HG02763 (cell line): ENCODE results near the gene ETS1.

Experiments
- ATAC-seq: cut with Tn5 transposase; IDR thresholded peaks from one replicate; pipeline ENCODE4 v1.9.1; 2021; ENCODE audit warnings: mild to moderate bottlenecking, moderate library complexity; ENCODE audit not compliant: unreplicated experiment

ETS1 gene

DNA sequence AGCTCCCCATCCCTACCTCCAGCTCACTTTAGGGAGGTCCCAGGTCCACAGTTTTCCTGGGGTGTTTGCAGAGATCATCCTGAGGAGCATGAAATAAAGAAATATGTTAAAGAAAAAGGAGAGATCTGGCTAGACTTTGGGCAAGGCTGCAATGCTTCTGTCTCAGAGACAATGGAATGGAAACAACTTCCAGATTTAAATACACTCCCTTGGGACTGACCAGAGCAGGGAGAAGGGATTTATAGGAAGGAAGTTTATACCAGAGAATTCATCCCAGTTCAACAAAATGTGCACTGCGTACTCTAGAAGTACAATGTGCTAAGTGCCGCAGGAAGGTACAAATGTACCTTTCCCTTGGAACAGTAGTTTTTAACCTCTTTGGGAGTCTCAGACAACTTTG lies 40.4 kb downstream of the ETS1 start:
- ATAC-seq: no peak

DNA sequence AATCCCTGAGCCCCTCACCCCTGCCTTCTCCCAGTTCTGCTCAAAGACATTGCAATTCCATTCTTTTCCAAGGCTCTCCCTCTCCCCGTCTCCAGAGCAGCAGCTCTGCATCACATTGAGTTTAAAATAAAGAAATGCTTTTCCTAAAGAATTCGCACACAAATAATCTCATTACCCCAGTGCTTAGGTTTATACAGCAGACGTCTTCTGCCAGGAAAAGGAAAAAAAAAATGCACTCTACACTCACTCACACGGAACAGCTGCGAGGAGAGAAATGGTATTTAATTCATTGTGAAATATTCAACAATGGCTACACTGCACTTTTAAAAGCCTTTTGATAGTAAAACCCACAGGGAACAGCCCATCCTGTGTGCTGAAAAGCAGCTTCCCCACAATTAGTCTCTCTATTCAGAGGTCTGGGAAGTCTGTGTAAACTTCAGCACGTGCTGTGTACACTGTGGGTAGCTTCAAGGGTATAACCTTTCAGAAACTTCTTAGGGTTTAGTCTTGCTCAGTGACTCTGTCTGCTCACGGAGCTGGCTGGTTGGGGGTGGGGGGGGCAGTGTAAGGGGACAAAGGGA lies 42.8 kb downstream of the ETS1 start:
- no peak for ATAC-seq

DNA sequence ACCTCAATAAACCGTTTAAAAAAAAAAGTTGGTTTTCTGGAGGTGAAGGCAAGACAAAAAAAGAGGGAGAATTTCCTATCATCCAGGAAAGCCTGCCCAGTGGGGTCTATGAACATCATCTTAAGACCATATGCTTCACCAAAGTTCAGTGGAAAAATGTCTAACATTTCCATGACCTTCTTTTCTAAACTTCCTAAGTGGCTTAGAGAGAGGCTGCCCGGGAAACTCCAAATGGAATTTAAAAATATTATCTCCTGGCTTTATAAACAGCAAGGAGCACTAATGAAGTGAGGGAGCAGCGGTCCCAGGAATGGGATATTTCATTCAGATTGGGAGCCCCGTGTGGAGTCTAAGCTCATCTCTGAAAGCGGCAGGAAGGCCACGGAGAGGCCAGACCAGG lies 46.9 kb downstream of the ETS1 start:
- no peak for ATAC-seq

DNA sequence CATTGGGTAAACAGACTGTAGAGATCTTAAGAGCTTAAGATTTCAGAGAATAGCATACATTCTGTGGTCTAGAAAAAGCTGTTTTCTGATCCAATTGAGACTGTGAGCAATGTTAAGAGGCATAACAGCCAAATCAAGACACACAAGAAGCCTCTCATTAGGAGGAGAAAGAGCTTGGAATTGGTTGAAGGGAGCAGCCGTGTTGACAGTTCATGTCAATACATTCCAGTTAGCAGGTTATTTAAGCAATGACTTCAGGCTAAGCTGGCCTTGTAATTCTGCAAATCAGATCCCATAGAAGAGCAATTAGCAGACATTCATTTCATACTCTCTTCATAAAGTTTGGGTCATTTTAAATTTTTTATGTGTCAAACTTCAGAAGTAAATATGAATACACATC lies 50.9 kb downstream of the ETS1 start:
- ATAC-seq: no peak

DNA sequence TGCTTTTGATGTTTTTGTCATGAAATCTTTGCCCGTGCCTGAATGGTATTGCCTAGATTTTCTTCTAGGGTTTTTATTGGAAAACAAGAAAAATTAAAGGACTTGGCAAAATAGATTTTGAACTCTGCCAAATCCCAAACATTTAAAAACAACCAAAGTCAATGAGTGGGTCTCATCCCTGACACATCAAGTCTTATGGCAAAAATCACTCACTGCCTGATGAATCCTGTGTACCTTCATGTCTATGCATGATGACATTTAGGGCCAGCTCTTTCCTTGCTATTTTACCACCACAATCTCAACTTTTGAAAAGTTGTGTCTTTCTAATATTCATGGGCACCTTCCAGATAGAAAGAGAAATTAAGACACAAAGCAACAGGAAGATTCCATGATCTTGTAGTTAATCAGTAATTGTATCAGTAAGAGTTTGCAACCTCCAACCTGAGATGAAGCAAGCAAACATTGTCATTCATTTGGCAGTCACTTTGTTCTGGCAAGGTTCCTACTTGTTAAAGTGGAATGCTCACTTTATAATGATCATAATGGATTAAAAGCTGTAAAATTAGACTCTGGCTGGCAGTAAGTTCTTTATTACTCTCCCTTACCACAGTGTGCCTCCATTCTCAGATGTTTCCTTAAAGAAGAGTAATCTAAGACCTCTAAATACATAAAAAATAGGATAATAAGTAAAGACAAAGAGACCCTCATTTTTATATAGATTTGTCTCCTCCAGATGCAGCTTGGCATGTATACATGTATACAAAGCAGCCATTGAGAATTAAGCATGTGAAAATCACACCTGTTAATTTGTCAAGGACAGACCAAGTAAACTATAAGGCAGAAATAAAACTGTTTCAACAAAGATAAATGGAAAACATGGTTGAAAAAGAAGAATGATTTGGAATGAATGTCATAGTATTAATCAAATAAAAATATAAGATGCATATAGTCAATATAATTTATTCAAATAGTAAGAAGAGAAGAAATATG lies 51.6 kb downstream of the ETS1 start:
- ATAC-seq: no peak

DNA sequence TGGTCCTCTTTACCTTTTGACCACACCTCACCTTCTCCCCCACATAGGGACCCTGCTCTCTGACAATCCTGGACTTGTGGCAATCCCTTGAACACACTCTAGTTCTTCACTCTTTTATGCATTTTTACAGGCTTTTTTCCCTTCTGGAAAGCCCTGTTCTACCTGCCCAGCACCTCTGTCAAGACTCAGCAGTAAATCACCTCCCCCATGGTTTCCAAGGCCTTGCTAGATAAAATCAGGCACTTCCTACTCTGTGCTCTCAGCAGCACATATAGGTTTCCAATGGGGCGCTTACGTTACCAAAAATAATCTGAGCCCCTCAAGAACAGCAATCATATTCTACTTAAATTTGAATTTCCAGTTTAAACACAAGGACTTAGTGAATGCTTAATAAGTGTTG lies 53.9 kb downstream of the ETS1 start:
- ATAC-seq: no peak

DNA sequence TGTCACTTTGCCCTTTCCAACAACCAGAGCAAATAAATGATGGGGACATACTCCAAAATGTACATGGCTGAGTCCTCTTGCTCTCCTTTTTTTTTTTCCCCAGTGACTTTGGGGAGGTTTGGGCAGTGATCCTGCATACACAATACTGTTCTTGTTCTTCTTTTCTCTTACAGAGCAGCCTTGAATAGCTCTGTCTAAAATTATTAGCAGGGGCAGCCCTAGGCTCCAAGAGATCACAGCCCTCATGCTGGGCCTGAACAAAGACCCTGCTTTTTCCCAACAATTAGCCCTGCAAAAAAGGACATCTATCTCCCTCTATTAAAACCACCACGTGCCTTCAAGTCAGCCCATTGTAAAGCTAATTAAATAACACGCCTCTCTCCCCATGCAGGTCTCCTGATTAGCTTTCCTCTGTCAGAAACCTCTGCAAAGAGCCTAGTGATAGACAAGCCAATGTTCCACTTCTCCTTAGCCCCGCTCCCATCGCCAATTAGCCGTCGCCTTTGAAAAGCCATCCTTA lies 54.7 kb downstream of the ETS1 start:
- no peak for ATAC-seq

DNA sequence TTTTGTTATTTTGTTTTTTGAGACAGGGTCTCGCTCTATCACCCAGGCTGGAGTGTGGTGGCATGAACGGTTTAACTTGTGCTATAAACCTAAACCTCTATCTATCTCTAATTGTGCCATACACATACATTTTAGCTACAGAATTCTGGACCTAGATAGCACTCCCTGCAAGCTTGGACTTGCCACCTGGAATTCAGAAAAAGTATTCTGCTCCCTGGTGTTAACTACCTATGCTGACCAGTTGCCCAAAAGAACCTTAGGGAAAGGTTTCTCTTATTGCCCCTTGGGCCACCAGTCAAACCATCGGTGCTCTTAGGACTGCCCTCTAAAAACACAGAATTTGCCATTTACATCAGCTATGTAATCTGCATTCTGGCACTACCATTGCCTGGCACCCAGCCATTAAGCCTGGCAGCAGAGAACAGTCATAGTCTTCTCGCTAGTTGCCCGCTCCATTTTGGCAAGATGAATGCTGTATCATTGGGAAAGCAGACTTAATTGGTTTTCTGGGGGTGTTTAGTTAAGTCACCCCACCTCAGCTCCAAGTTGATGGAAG lies 55.3 kb downstream of the ETS1 start:
- ATAC-seq: no peak

DNA sequence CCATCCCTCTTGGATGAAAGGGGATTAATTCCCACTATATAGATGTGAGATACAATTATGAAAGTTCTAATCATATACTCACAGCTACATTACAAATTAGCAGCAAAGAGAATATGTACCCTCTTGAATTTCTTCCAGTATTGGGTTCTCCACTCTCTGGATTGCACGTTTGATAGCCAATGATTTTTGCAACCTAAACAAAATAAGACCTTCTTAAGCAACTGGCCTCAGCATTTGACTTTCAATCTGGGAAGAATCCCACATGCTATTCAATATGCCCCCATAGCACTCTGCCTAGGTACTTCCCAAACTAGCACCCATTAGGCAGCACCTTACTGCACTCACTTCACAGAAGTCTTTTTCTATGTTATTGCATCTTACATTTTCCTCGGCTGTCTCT lies 55.8 kb downstream of the ETS1 start:
- ATAC-seq: no peak

DNA sequence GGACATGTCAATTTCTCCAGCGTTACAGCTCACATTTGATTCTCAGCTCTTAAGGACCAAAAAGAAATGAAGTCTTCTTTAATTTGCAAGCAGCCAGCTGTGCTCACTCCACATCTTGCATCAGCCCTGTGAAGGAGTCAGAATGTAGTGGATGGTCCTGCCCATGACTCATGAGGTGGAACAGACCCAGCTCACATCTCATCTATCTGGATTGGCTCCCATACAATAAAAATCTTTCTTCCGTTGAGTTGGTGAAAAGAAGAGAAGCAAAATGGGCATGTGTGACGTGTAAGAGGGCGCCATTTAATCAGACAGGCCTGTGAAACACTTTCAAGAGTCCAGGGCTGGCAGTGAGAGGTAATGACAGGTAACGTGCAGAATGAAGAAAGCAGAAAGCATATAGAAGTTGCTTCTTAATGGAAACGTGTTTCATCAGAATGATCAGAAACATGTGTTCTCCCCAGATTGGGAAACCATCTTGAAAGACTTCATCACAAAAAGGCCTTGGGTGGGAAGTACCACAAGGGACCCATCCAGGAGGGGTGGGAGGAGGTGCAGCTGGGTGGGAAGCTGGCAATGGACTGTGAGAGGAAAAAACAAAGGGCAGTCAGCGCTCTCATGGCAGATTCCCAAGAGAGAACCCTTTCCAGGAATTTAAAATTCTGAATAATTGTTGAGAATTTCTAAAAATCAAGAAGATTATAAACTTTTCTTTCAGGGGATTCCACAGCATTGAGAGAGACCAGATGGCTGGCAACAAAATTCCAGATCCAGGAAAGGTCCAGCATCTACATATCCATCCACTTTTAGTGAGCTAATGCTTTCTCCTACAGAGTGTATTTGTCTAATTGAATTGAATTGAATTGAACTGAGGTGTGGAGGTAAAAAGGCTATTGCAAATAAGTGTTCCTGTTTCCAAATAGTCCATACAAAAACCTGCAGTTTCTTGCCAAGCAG lies 57.0 kb downstream of the ETS1 start:
- no peak for ATAC-seq

DNA sequence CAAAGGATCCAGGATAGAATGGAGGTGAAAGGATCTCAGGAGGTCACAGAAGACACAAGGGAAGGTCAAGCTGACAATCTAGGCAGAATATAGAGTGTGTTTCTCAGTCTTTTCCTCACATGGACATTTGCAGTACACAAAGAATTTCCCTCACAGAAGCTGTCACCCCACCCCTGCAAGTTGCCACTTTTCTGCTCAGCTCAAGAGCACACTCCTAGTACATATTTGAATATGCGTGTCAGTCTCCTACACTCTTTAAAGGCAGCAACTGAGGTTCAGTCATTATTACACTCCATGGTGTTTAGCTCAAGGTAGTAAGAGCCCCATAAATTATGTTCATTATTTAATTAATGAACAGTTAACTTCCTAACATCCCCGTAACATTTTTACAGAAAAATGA lies 59.1 kb downstream of the ETS1 start:
- no peak for ATAC-seq

DNA sequence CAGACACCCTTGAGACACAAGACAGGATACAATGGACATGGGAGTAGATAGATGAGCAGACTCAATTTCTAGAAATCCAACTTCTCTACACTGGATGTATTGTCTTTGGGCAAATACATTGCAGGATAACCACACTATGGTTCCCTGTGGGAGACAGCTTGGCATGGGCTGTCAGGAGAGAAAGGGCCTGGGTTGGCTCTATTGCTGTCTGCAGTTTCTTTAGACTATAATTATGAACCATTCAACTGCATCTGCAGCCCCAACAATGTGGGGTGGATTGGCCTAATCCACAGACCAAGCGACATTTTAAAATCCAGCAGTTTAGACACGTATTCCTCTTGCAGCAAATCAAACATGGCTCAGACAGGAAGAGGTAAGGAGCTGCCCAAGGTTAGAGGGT lies 60.3 kb downstream of the ETS1 start:
- ATAC-seq: no peak

DNA sequence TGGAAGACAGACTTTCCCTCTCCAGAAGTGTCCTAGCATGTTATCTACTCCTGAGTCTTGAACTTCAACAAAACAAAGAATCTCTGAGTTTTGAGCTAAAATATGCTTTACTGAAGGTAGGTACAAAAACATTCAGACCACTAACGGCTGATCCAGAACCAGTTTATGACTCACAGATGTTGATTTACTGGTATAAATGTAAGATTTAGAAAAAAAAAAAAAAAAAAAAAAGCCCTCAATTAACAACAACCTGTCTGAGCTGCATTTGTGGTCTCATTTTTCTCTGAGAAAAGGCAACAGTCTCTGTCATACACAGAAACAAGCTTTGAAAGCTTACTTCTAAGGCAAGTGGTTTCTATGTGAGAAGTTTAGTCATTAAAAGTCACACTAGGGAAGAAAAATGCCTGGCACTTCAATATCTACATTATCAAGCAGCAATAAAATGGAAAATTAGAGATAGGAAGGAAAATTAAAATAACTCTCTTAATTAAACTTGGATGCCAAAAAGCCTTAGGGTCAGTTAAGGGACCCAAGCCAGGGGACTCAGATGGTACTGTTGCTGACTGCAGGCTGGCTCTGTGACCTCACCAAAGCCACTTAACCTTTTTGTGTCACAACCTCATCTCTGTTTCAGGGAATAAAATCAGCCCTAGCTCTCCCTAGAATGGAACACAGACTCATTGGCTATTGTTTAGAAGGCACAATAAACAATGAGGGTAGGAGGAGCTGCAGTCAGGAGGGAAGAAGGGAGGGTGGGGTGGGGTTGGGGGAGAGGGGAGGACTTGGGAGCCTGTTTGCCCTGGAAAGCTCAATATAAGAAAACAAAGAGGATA lies 61.7 kb downstream of the ETS1 start:
- ATAC-seq: no peak

DNA sequence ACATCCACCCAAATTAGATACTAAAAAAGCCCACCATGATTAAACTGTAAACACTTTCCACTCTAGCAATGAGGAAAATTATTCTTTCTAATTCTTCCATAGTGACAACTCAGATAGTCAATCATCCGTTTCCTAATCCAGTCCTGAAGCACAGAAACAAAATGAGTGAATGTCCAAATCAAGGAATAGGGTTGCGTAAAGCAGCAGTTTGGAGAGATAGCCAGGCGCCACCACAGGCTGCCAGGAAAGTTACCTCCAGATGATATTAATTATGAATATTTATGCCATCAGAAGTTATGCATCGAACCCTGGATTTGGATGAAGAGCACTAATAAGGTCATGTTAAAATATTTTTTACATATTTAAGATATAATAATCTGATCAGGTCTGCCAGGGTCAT lies 63.2 kb downstream of the ETS1 start:
- no peak for ATAC-seq

DNA sequence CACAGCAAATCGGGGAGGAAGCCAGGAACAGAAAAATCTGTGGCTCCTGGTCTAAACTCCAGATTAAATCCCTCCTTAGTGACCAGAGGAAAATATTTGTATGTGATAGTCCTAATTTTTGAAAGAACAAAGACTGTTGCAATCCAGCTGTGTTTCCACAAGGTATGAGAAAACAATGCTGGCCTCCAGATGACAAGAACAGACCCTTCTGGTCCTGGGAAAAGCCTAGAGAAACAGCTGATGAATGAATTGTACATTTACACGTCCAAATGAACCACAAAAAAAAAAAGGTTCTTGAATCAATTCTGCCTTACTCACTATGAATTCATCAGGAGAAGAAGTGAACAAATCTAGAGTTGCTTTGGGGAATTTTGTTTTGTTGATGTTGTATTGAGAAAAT lies 63.7 kb downstream of the ETS1 start:
- no peak for ATAC-seq

DNA sequence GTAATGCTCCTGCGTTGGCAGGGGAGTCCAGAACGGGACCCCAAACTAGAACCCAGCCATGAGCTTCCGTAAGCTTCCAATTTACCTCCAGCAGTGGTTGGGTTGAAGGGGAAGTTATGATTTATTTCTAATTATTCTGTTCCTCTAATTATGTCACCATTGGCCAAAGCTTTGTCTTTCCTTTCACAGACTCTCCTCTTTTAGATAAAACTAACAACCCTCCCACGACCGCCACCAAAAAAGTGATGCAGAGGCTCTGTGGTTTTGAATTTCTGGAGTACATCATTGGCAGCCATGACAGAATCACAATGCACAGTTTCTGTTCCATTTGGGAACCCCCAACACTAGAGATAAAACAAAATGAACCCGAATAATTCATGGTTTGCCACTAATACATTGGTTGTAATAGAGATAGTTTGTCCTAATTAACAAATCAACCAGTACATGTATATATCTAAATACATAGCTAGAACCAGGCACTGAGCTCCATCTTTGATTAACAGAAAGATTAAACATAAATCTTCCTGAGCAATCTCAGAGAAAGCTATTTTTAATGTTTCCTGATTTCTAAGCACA lies 64.3 kb downstream of the ETS1 start:
- ATAC-seq: no peak

DNA sequence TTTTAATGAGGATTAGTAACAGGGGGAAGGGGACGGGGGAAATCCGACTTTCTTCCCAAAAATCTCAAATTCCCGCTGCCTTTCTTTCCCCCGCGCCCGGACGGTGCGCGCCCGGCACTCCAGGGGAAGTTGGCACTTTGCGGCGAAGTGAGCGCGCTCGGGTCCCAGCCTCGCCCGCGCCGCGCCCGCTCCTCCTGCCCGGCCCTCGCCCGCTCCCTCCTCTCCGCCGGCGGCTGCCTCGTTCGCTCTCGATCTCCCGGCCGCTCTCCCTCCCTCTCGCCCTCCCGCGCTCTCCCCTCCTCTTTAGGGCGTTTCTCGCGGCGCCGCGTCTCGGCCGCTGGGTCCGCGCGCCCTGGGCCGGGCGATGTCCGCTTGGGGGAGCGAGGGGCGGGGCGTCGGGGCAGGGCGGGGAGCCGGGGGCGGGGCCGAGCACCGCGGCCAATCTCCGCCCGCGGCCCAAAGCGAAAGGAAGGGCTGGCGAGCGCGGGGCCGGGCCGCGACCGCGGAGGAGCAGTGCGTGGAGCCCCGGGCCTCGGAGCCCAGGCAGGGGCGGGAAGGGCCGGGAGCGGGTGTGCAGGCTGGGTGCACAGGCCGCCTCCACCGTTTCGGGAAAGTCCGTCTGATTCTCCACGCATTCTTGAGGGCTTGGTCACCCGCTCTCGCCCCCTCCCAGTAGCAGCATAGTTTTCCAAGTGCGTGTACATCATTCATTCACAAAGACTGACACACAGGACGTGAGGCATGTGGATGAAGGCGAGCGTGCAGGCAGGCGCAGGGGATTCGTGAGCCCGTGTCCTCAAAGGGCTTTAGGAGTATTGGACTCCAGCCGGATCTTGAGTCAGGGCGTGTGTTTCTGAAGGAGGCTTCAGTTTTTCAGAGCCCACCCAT lies 65.1 kb downstream of the ETS1 start:
- ATAC-seq: peak; percentile 76

DNA sequence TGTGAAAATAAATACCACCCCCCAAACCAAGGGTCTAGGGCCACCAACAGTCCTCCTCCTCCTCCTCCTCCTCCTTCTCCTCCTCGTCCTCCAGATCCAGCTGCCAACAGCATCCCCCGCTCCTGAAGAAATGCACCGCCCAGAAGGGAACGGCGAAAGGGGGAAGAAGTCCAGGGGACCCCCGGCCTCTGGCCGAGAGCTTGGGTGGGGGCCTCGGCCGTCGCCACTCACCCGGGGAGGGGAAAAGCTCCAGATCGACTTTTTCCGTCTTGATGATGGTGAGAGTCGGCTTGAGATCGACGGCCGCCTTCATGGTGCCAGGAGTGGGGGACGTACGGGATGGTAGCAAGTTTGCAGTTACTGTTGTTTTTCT lies 65.7 kb downstream of the ETS1 start:
- ATAC-seq: no peak
